ENCODE data around the gene DNAAF1.

DNA sequence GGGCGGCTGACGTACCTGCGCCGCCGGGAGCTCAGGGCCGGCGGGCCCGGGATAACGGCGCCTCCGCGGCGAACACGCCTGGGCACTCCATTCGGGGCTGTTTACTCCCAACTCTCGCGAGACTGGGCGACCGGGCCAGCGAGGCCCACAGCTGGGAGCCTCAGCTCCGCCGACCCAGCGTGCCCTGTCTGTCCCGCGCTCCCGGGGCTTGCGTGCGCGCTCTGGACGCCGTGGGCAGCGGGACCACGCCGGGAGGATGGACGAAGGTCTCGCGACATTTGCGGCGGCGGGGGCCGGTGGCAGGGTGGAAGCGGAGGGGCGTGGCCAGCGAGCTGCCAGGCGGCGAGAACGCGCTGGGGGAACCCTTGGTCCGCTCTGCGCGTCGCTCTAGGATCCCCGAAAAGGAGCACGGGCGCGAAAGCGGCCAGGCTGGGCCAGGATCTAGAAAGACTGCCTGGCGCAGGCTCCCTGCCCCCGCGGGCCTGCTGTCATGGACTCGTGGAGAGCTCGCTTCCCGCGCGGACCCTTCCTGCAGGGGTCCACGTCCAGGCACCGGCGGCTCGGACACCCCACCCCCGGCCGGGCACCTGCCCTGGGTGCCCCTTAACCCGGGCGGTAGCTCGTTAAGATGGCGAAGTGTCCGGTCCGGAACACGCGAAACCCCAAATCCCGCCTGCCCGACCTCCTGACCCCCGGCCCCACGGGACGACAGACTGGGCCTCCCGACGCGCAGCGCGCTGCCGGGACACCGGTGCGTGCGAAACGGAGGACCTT is 28.2 kb upstream of the DNAAF1 start, which contains the start of gene MBTPS1:
- TF ChIP-seq ZNF24 (tag by site-specific recombination; IDR thresholded peaks at IDR 0.05), result no peak
- TF ChIP-seq HIC1 (tag by site-specific recombination; IDR thresholded peaks at IDR 0.05), result peak; percentile 89
- TF ChIP-seq HOXC10 (CRISPR knock-in tag; IDR thresholded peaks at IDR 0.05), result no peak
- peak; percentile 31; the same call in 1 of the 2 replicates for TF ChIP-seq ZNF660 (tag by site-specific recombination; IDR thresholded peaks at IDR 0.05)
- TF ChIP-seq CTCF (tag by site-specific recombination; IDR thresholded peaks at IDR 0.05), result peak; percentile 28; the same call in 1 of the 2 replicates
- TF ChIP-seq ZFHX2 (tag by site-specific recombination; conservative IDR thresholded peaks at IDR 0.05), result peak; percentile 77
- TF ChIP-seq, protein P1, sequence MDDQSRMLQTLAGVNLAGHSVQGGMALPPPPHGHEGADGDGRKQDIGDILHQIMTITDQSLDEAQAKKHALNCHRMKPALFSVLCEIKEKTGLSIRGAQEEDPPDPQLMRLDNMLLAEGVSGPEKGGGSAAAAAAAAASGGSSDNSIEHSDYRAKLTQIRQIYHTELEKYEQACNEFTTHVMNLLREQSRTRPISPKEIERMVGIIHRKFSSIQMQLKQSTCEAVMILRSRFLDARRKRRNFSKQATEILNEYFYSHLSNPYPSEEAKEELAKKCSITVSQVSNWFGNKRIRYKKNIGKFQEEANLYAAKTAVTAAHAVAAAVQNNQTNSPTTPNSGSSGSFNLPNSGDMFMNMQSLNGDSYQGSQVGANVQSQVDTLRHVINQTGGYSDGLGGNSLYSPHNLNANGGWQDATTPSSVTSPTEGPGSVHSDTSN (CRISPR knock-in tag; IDR thresholded peaks at IDR 0.05), result no peak
- peak; percentile 55 for TF ChIP-seq EGR2 (tag by site-specific recombination; IDR thresholded peaks at IDR 0.05; ENCODE audit: low read depth)
- TF ChIP-seq ZNF214 (tag by site-specific recombination; IDR thresholded peaks at IDR 0.05; ENCODE audit: borderline replicate concordance), result no peak
- no peak for TF ChIP-seq ZNF621 (tag by site-specific recombination; IDR thresholded peaks at IDR 0.05)
- TF ChIP-seq BCL11A (tag by site-specific recombination; IDR thresholded peaks at IDR 0.05; ENCODE audit: low read depth), result no peak
